H1 (cell line): ENCODE results near the gene TPO.

Experiments
- ATF2 ChIP-seq: IDR thresholded peaks from 2 replicates; pipeline ENCODE4 v1.6.1; 2012; ENCODE audit warnings: low read length, inconsistent platforms
- CTCF ChIP-seq, 3 experiments: IDR thresholded peaks; 1 replicate in 2 of 3; 2 replicates in 1 of 3; pipeline versions ENCODE4 v1.5.1 to v1.6.1; 2011; ENCODE audit warnings: low read length in 3 of 3, mild to moderate bottlenecking in 3 of 3, inconsistent platforms in 2 of 3, low read depth in 1 of 3, moderate library complexity in 1 of 3; ENCODE audit not compliant: insufficient read depth in 1 of 3; ENCODE audit errors: control extremely low read depth in 1 of 3
- NRF1 ChIP-seq: IDR thresholded peaks from 2 replicates; pipeline ENCODE4 v1.6.1; 2011; ENCODE audit warnings: mild to moderate bottlenecking, low read depth, low read length, improper control_type of control experiment
- POLR2A ChIP-seq, 2 experiments: IDR thresholded peaks; 1 replicate in 1 of 2; 2 replicates in 1 of 2; pipeline ENCODE4 v1.6.1; 2011; ENCODE audit warnings: low read depth in 2 of 2, low read length in 2 of 2, mild to moderate bottlenecking in 2 of 2; ENCODE audit errors: control extremely low read depth in 1 of 2
- POLR2AphosphoS5 ChIP-seq: IDR thresholded peaks from 2 replicates; pipeline ENCODE4 v1.6.1; 2011; ENCODE audit warnings: low read depth, low read length

GRCh38 chr2:1482253-1482675 lies 69.0 kb downstream of the TPO start:
- TF ChIP-seq CTCF (IDR thresholded peaks at IDR 0.05; ENCODE audit: control extremely low read depth in 1 of 3, insufficient read depth in 1 of 3, low read depth in 1 of 3, low read length in 3 of 3) (no peak), POLR2A (IDR thresholded peaks at IDR 0.05; ENCODE audit: control extremely low read depth in 1 of 2, low read depth in 2 of 2, low read length in 2 of 2) (no peak), NRF1 (no peak), ATF2 (no peak), POLR2AphosphoS5 (no peak)
